Measurements from ENCODE around the gene TPD52L3. TPM values are rescaled to one million over a fixed set of nuclear protein-coding genes. Genes with fewer than 3 reads are reported as not detected.

The TPD52L3 gene
- total RNA-seq, 1 experiment from 2014 or later, result not detected

DNA sequence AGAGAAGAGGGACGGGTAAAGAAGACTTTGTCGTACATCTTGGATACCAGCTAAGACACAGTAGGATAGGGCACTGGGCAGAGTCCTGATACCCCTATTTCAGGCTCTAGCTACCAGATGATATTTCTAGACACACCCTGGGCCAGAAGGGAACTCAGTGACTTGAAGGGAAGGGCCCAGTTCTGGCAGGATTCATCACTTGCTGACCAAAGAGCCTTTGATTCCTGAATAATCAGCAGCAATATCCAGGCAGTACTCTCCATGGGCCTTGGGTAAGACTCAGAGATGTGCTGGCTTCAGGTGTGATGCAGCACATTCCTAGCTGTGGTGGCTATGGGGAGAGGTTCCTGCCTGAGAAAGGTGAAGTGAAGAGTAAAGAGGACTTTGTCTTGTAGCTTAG lies 40.7 kb downstream of the TPD52L3 start:
- Histone ChIP-seq H3K36me3 (no peaks in the 10 kb centered on the region), H3K27ac (no peak overlapping the region), H3K27me3 (no peaks in the 10 kb centered on the region), H3K4me3 (no peak overlapping the region), H3K4me1 (no peaks in the 10 kb centered on the region), H3K9me3 (replicated peaks) (no peaks in the 10 kb centered on the region)
- DNase-seq, result no peak

Other genes with a start within 250 kb of the TPD52L3 start
- gene IL33, start 112.6 kb upstream of the TPD52L3 start, total RNA-seq (2014; rRNA removed; shearing (Covaris generic)), result 0.05 and 0.10 TPM in 2 replicates
- 40.4 and 53.8 TPM in 2 replicates for gene UHRF2, start 84.8 kb downstream of the TPD52L3 start, total RNA-seq (2014; rRNA removed; shearing (Covaris generic))